HG02623 (cell line): Measurements from ENCODE around the gene NFIA.

Experiments used
- ATAC-seq: cut with Tn5 transposase; IDR thresholded peaks from one replicate; pipeline ENCODE4 v1.9.1; 2021; ENCODE audit warnings: moderate library complexity; ENCODE audit not compliant: unreplicated experiment

Gene NFIA

GRCh38 chr1:61181067-61182038 is 99.0 kb downstream of the NFIA start:
- no peak for ATAC-seq

DNA sequence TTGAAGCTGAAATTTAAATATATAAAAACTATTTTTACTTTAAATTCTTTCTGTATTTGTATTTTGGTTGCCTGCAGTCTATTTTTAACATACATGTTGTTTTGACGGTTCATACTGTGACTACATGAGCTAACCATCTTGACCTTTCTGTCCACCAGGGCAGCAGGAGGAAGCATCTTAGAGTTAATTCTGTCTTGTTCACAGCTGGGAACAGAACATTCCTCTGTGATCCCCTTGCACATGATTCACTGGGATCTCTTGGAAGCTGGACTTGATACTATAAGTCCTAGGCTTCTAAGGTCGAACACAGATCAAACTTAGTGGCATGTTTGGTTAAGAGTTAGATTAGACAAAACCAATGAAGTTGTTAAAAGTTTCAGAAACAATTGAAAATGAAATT is 99.7 kb downstream of the NFIA start:
- ATAC-seq, result no peak

DNA sequence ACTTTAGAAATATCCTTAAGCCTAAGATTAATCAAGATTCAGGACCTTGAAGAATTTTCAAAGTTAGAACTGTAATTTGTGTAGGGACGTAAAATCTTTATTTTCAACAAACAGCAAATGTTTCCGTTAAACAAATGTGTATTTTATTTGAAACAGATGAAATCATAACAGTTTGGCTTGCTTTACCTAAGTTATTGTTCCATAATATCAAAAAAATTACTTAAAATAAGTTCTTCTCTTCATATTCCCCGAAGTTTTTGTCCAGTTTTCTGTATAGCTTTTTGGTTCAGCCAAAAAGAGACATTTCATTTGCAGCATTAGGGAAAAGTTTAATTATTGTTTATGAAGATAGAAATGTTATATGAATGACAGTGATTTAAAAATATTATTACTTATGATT is 100.1 kb downstream of the NFIA start:
- ATAC-seq, result no peak

GRCh38 chr1:61183471-61184039 is 101.2 kb downstream of the NFIA start:
- ATAC-seq, result no peak

DNA sequence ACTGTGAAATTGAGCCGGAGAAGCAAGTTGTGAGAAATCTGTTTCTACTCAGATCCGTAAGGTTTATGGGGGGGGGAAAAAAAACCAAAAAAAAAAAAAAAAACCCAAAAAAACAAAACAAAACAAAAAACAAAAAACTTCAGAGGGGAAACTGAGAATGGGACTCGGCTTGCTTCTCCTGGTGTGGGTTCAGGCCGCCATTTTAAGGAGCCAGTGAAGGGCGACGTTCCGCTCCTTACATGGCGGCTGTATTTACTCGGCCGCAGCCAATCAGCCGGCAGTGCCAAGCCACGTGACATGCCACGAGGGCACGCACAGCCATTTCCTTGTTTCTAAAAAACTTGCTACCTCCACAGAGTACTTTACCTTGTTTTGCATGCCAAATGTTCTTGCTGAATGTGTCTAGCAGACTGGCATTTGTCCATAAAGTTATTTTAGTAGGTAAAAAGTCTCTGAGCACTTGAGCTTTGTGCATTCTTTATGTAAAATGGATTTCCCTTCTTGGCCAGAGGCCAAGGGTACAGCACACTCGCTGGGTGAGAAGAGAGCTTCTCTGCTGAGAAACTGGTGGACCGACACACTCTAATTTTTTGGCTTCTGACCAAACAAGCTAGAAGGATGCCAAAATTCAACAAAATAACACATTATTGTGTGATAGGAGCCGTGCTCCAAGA is 101.8 kb downstream of the NFIA start:
- ATAC-seq, result no peak

DNA sequence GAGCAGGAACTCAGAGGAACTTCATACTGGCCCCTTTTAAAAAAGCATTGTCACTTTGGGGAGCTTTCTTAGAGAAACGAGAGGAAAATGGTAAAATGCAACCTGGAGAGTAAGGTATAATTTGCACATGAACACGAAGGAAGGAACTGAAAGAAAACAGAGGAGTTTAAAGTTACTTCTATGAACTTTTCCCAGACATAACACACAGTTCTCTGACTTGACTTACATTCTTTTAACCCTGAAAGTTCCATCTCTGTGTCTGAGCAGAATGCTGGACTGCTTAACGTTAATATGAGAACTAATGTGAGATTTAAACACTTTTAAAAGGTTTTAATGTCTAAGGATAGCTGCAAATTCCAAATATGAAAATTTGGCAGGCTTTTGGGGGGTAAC is 102.3 kb downstream of the NFIA start:
- no peak for ATAC-seq

DNA sequence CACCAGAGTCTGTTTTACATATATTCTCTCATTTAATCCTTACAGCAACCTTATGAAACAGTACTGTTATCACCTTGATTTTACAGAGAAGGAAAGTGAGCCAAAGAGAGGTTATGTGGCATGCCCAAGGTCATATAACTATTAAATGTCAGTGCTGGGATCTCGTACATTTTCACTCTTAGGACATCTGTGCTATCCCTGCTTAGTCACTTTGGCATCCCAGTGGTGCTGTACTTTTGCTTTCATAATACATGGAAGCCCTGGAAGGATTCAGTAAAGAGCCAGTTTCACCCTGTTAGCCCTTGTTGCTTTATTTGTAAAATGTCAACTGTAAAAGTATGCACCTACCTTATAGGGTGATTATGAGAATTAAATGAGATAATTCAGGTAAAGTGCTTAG is 104.4 kb downstream of the NFIA start:
- ATAC-seq, result no peak

- ATAC-seq, result no peak
Measured at GRCh38 chr1:61187352-61188086, 105.2 kb downstream of the NFIA start.

DNA sequence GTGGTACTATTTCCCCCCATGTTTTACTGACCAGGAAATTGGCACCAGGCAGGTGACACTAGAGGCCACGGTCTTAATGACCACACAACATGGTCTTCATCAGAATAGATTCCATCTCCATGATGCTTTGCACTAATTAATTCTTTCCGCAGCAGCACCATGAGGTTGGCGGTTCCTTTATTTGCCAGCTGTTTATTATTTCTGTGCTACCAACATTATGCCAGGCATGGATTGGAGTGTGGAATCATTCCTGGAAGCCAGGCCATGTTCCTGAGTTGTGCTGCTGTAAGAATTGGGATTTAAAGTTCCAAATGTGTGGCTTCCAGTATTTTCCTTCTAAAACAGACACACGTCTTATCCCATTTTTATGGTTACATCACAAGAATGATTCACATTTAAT is 107.8 kb downstream of the NFIA start:
- ATAC-seq, result no peak

DNA sequence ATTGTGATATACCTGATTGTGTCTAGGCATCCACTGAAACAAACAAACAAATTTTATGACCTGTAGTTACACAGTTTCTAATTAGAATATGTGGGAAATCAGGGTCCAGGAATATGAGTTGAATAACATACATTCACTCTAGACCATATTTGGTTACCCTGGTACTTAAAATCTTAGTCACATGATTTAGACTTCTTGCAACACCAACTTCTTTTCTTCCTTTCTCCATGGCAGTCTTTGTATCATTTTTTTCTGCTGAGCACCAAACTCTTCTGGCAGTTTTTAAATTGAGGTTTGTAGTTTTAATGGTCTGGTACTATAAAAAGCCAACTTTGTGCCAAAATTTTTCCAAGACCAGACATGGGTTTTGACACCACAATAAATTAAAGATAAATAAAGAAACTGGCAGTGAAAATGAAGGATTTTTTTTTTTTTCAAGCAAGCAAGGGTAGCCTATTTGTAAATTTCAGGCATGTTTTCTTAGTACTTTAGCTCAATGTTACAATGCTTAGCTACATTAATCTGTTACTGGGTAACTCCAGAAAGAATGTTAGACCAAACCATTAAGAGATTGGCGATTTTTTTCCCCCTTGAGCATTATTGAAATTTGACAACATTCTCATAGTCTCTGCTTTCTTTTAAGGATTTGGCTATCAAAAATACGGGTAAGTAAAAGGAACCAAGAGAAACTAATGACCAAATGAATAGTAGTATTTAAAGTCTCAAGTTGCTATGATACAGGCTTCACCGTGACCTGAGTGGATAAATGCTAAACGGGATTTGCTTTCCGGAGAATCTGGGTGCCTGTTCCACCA is 108.5 kb downstream of the NFIA start:
- ATAC-seq, result no peak

- ATAC-seq, result no peak
Measured at GRCh38 chr1:61191433-61191720, 109.0 kb downstream of the NFIA start.

DNA sequence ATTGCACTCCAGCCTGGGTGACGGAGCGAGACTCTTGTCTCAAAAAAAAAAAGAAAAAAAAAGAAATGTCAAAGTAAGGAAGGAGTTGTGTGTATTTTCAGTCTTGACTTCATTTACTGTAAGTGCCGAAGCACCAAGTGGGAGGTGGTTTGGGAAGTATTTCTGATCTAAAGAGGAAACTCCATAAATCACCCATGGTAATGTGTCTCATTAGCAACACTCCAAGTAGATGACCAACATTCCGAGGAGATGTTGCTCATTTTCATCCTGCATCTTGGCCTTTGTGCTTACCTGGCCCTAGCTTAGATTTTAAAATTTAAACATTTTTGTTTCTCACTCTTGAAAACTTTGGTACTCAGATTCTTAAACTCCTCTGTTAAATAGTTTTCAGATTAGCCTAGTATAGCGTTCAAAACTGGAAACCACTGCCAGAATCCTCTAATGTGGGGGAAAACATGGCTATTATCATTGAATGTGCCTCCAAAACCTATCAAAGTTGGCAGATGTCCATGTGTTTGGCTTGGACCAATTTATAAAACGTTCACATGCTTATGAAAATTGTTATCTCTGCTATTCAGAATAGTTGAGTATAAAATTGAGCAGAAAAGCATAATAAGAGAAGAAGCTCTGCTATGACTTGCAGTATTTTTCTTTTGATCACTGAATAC is 110.4 kb downstream of the NFIA start:
- no peak for ATAC-seq

- ATAC-seq, result no peak
Measured at GRCh38 chr1:61193808-61194207, 111.4 kb downstream of the NFIA start.

DNA sequence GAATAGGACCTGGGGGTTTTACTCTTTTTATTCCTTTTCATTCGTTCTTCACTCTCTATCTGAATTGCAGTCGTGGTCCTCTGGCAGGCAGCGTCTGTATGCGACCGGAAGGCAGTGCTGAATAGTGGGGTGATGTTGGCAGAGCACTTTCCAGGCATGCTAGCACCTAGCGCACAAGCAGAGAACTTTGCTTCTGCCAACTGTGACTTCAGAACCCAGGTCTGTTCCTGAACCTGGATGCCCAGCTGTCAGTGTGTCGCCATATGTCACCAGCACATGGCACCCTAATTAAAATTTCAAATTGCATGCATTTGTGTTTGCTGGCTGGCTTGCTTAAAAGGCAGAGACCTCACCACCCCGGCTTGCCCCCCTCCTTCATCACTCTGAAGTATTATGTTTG is 116.2 kb downstream of the NFIA start:
- no peak for ATAC-seq

- no peak for ATAC-seq
Measured at GRCh38 chr1:61201035-61201434, 118.7 kb downstream of the NFIA start.

DNA sequence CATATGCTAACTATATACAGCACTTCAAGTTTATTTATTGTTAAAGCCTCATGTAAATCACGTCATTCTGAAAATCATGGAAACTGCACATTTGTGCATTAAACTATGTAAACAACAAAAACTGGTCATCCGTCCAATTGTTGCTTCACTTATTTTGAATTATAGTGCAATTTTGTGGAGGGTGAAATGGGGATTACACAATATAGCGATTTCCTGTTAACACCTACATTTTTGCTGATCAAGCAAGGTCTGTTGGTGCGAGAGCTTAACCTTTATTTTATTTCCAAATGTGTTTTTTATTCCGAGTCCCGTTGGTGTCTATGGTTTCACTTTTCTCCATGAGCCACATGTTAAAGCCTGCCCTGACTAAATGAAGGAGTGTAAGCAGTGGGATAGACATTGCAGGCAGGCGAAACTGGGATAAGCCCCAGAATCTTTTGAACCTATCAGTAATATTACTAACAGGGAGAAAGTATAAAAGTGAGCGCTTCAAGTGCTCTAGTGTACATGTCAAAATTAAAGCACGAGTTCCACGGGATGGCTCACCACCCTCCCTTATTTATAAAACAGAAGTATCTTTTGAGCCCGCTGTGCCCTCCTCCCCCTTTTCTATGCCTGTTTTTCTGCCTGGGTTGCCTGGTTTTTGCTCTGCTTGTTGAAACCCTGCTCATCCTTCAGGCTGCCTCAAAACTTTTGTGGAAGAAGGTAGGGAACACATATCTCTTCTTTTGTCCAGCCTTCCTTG is 120.7 kb downstream of the NFIA start:
- ATAC-seq, result no peak

DNA sequence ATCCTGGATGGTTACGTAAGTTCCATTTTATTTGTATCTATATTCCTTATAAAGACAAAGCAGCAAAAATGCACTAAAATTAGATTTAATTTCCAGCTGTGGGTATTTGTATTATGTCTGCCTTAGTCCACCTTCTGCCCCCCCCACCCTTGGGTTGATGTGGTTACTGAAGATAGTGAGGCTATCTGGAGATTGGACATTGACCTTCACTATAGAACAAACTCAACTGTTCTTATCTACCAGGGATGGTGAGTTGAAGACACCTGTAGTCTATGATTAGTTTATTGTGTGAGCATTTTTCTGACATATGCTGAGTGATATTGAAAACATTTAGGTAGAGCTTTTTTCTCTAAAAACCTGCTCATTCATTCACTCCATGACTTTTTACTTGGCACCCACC is 122.2 kb downstream of the NFIA start:
- ATAC-seq, result no peak

DNA sequence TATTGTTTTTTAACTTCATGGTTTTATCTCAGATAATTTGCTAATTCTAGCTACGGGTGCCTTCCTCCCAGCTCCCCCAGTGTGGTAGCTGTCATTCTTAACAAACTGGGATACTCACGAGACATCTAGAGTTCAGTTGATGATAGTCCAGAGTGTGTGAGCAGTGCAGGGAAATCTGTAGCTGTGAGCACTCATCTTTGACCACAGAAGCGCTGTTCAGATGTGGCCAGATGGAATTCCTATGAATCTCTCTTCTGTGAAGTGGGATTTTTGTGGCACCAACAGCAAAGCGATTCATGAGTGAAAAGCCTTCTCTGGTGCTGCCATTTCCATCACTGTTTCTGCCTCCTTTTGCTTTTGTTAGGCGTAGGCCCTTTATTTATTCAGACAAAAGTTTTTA is 125.1 kb downstream of the NFIA start:
- no peak for ATAC-seq

DNA sequence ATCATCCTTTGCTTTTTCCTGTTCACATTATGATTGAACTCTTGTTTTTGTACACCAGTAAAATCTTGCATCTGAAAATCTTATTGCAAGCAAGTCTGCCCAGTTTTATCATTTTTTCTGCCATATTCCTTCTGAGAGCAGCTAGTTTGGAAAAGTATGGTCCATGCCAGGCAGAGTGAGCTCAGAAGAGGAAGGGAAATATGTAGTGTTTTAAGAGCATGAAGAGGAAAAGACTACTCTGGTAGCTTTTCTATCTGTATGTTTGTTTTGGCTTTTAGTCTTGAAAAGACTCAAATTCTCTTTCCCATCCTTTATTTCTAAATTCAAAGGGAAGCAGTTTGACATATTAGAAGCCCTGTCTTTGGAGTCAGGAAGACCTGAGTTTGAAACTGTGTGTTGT is 125.8 kb downstream of the NFIA start:
- ATAC-seq, result no peak
